ENCODE data around the gene ZXDB.

The ZXDB gene

DNA sequence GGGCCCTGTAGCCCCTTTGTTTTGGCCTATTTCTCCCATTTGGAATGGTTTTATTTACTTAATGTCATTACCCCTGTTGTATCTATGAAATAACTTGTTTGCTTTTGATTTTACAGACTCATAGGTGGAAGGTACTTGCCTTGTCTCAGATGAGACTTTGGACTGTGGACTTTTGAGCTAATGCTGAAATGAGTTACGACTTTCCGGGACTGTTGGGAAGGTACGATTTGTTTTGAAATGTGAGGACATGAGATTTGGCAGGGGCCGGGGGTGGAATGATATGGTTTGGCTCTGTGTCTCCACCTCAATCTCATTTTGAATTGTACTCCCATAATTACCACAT, 48.8 kb downstream of the ZXDB start:
- POLR2A ChIA-PET = no interaction called here
- TF ChIP-seq, protein P1, sequence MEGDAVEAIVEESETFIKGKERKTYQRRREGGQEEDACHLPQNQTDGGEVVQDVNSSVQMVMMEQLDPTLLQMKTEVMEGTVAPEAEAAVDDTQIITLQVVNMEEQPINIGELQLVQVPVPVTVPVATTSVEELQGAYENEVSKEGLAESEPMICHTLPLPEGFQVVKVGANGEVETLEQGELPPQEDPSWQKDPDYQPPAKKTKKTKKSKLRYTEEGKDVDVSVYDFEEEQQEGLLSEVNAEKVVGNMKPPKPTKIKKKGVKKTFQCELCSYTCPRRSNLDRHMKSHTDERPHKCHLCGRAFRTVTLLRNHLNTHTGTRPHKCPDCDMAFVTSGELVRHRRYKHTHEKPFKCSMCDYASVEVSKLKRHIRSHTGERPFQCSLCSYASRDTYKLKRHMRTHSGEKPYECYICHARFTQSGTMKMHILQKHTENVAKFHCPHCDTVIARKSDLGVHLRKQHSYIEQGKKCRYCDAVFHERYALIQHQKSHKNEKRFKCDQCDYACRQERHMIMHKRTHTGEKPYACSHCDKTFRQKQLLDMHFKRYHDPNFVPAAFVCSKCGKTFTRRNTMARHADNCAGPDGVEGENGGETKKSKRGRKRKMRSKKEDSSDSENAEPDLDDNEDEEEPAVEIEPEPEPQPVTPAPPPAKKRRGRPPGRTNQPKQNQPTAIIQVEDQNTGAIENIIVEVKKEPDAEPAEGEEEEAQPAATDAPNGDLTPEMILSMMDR (IDR thresholded peaks at IDR 0.05; ENCODE audit: control extremely low read depth, extremely low read depth, low read depth, missing control alignments) = no peak
- no peak for DNase-seq (ENCODE audit: extremely low spot score)
- CTCF ChIA-PET = no interaction called here

DNA sequence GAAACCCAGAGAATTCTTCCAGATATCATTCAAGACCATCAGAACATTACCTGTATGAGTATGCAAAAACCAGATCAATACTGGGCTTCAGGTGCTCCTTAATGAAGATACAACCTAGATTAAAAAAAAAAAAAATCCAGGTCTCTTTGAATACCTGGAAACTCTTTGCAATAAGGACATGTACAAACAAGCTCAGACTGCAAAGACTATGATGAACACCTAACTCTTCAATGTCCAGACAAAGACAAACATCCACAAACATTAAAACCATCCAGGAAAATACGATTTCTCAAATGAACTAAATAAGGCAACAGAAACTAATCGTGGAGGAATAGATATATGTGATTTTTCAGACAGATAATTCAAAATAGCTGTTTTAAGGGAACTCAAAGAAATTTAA, 49.5 kb downstream of the ZXDB start:
- TF ChIP-seq, protein P1 (IDR thresholded peaks at IDR 0.05; ENCODE audit: control extremely low read depth, extremely low read depth, low read depth, missing control alignments) = no peak
- DNase-seq (ENCODE audit: extremely low spot score) = no peak
- ChIA-PET CTCF (no interaction called here), POLR2A (no interaction called here)

DNA sequence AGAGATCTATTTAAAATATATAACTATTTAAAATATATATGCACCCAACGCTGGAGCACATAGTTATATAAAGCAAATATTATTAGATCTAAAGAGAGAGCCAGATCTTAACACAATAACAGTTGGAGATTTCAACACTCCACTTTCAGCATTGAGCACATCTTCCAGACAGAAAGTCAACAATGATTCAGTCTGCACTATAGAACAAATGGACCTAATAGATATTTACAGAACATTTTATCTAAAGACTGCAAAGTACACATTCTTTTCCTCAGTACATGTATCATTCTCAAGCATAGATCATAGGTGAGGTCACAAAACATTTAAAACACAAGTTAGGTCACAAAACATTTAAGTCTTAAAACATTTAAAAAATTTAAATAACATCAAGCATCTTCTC, 51.9 kb downstream of the ZXDB start:
- no peak for DNase-seq (ENCODE audit: extremely low spot score)
- POLR2A ChIA-PET = no interaction called here
- TF ChIP-seq, protein P1 (IDR thresholded peaks at IDR 0.05; ENCODE audit: control extremely low read depth, extremely low read depth, low read depth, missing control alignments) = no peak
- CTCF ChIA-PET = no interaction called here

DNA sequence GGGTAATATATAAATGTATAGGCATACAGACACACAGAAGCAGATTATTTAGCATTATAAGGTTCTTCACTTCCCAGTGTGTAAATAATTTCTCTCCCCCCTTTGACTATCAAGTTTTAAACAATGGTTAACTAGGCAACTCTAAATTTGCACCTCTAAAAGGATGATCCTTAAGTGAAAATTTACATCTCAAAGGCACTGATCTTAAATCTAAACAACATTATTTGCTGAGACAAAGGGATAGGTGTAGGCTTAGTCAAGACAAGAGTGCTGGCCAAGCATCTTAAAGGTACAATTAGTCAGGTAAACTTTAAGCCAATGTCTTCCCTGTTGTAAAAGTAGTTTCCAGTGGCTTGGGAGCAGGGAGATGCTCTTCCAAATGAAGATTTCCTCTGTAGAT, 55.2 kb downstream of the ZXDB start:
- ChIA-PET POLR2A (no interaction called here), CTCF (no interaction called here)
- TF ChIP-seq, protein P1 (IDR thresholded peaks at IDR 0.05; ENCODE audit: control extremely low read depth, extremely low read depth, low read depth, missing control alignments) = no peak
- no peak for DNase-seq (ENCODE audit: extremely low spot score)
